Cardiac fibroblast (primary cell): ENCODE results near the gene HPSE2.
A peak's percentile ranks its signal among the peaks of the same experiment; 100 is the strongest.

Experiments used
- DNase-seq, 2 donors: peaks; one replicate each; pipeline versions ENCODE4 v3.0.0 to v3.0.0-alpha.2; 2010; ENCODE audit warnings: low read depth in 2 of 2
- H3K4me3 ChIP-seq, 2 donors: replicated peaks in 1 of 2; 1 replicate in 1 of 2; 2 replicates in 1 of 2; pipeline ENCODE4 v1.5.1; 2011; ENCODE audit warnings: low read depth in 2 of 2, low read length in 2 of 2, mild to moderate bottlenecking in 2 of 2, moderate library complexity in 1 of 2
- CTCF ChIP-seq: IDR thresholded peaks from one replicate; pipeline ENCODE4 v1.5.1; 2011; ENCODE audit warnings: low read depth, mild to moderate bottlenecking, low read length, inconsistent platforms

The HPSE2 gene

GRCh38 chr10:98589691-98590090 is 646.0 kb downstream of the HPSE2 start:
- H3K4me3 ChIP-seq = no peak overlapping the region
- DNase-seq = no peak
- TF ChIP-seq CTCF = no peak

DNA sequence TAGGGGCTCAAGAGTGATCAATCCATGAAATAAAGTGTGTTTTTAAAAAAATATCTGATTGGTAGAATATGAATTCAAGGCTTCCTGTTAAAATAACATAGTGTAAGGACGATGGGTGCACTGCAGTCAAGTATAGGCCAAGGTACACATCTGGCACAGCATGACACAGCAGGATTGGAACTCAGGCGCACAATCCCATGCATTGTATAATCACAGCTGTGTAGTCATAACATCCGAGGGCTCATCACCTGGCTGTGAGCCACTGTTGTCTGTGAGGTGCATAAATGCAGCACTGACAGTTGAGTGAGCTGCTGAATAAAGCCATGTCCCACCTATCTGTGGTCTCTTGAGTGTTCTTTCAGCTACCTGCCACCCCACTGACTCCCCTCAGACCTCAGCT is 646.6 kb downstream of the HPSE2 start:
- no peak for TF ChIP-seq CTCF
- DNase-seq = peak in 1 of 2 donors; percentile 11
- no peak overlapping the region for H3K4me3 ChIP-seq

DNA sequence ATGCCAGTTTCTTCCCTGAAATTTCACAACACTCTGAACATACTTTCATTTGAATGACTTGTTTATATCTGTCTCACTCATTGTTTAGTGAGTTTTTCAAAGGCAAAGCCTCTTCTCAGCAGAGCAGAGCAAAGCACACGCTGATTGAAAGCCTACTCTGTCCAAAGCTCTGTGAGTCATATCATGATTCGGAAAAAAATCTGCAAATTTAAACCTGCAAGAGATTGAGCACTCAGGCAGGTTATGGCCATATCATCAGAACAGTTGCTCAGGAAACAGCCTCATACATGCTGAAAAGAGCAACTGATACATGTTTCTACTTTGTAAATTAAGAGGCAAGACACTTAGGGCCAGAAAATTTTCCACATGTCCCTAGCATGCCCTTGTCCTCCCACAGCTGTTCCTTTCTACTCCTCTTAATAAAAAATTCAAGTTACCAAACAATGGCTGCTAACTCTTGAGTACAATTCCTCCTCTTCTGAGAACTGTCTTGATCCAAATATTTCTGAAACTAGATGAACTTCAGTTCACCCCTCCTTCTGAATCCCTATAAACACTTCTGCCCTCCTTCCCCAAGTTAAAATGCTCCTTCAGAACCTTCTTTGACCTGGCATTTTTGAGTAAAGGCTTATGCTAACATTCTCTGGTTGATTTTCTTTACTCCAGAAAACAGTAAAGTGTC is 648.4 kb downstream of the HPSE2 start:
- no peak for DNase-seq
- no peak overlapping the region for H3K4me3 ChIP-seq
- TF ChIP-seq CTCF = no peak

- TF ChIP-seq CTCF = no peak
- H3K4me3 ChIP-seq = no peak overlapping the region
- no peak for DNase-seq
Measured at GRCh38 chr10:98586096-98586495, 649.6 kb downstream of the HPSE2 start.

- no peak overlapping the region for H3K4me3 ChIP-seq
- TF ChIP-seq CTCF = no peak
- no peak for DNase-seq
Measured at GRCh38 chr10:98582363-98582762, 653.3 kb downstream of the HPSE2 start.

DNA sequence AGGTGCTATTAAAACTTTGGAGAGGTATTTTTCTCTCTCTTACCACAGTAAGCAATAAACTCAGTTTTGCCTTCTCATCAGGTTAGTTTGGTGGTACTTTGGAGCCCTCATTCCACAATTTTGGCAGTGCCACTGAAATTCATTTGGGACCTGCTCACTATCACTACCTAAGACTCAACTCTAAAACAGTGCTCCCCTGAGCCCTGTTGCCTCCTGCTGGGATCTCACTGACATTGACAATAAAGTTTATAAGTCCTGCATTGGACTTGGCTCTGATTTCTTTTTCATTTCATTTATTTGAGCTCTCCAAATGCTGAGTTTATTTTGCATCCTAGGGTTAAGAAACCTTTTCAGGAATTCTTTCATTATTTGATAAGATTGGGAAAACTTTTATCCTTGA is 658.1 kb downstream of the HPSE2 start:
- DNase-seq = no peak
- no peak overlapping the region for H3K4me3 ChIP-seq
- TF ChIP-seq CTCF = no peak

DNA sequence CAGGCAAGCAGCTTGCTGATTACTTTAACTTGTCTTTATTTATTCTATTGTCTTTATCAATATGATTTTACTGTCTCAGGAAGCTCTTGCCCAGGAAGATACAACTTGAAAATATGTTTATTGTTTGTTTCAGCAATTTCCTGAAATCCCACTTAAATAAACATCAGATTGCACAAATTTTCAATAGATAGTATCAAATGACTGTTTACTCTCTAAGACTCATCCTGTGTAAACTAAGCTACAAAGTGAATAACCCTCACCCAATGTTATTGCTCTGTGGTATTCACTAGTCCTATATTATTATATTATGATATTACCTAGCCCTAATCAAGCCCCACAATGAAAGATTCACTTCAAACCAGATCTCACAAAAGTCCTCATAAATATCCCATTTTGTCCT is 658.5 kb downstream of the HPSE2 start:
- no peak for TF ChIP-seq CTCF
- no peak overlapping the region for H3K4me3 ChIP-seq
- no peak for DNase-seq
